HCT116 (cell line): Measurements from ENCODE around the gene MXRA5. TPM values are rescaled to one million over a fixed set of nuclear protein-coding genes. Genes with fewer than 3 reads are reported as not detected.
"Not testable (repeated sequence)": the region's sequence is repeated elsewhere in the genome, so short reads cannot be mapped to it uniquely, and the experiment has no call there.

ENCODE experiments used
- ATAC-seq: fragments of 200-7000 bp; cut with Tn5 transposase; 2 replicates; pipeline ENCODE4 v1.9.1; 2020; ENCODE audit warnings: mild to moderate bottlenecking, moderate library complexity
- BruUV-seq: library from RNA; stranded (reverse); fragments of 400-500 nt; replicated peaks from 2 replicates; lab custom pipeline; 2021; lab: Mats Ljungman, UMichigan
- CTCF ChIA-PET: fragments of 300-600 bp; sonication (Branson Sonifier 250); formaldehyde crosslinking; loops from one replicate; lab custom pipeline; 2021; ENCODE audit warnings: antibody characterized with exemption; lab: Charles Lee
- POLR2A ChIA-PET: fragments of 300-600, 350-600 bp; sonication (Branson Sonifier 250); formaldehyde crosslinking; loops from one replicate; lab custom pipeline; 2021; ENCODE audit warnings: antibody characterized with exemption; lab: Charles Lee
- RAD21 ChIA-PET, 2 experiments: fragments of 300-600 bp; sonication (Branson Sonifier 250); formaldehyde crosslinking; loops; one replicate each; lab custom pipeline; 2023; ENCODE audit warnings: low total read pairs in 2 of 2; ENCODE audit not compliant: uncharacterized antibody in 2 of 2, unreplicated experiment in 2 of 2, low non-redundant PET in 1 of 2; lab: Charles Lee
- DNase-seq: peaks from one replicate; pipeline ENCODE4 v3.0.0-alpha.2; 2010; ENCODE audit warnings: low read depth, low spot score
- H2AFZ ChIP-seq: fragments of 200-600 bp; shearing (Covaris generic), sonication (generic); 2 replicates; pipeline ENCODE4 v1.6.1; 2017; ENCODE audit warnings: low read depth, mixed run types, mixed read lengths, antibody characterized with exemption, low read length; ENCODE audit not compliant: poor library complexity, severe bottlenecking
- H3K27ac ChIP-seq: 2 replicates; pipeline ENCODE4 v1.5.1; 2012; ENCODE audit warnings: low read depth, low read length
- H3K27me3 ChIP-seq: fragments of 200-600 bp; sonication (generic); 2 replicates; pipeline ENCODE4 v1.6.1; 2016; ENCODE audit warnings: mixed run types, low read length, mixed read lengths; ENCODE audit not compliant: insufficient read depth
- H3K36me3 ChIP-seq, 2 experiments: fragments of 200-500 bp in 1 of 2; fragments of 200-600 bp in 1 of 2; sonication (Bioruptor generic) in 1 of 2; sonication (generic) in 1 of 2; 2 replicates each; pipeline versions ENCODE4 v1.5.1 to v1.6.1; 2014 to 2016; ENCODE audit warnings: low read length in 2 of 2, inconsistent platforms in 1 of 2, mixed read lengths in 1 of 2, mixed run types in 1 of 2; ENCODE audit not compliant: insufficient read depth in 2 of 2, control insufficient read depth in 1 of 2
- H3K4me1 ChIP-seq, 2 experiments: fragments of 200-600 bp in 1 of 2; sonication (generic) in 1 of 2; 2 replicates each; pipeline versions ENCODE4 v1.5.1 to v1.6.1; 2012 to 2017; ENCODE audit warnings: low read length in 2 of 2, inconsistent platforms in 1 of 2, mild to moderate bottlenecking in 1 of 2, mixed read lengths in 1 of 2, mixed run types in 1 of 2, moderate library complexity in 1 of 2; ENCODE audit not compliant: insufficient read depth in 2 of 2, control insufficient read depth in 1 of 2
- H3K4me2 ChIP-seq: fragments of 200-600 bp; sonication (generic); 2 replicates; pipeline ENCODE4 v1.6.1; 2017; ENCODE audit warnings: mixed run types, low read length, mixed read lengths
- H3K4me3 ChIP-seq, 2 experiments: fragments of 200-600 bp in 1 of 2; sonication (generic) in 1 of 2; replicated peaks in 1 of 2; 2 replicates each; pipeline ENCODE4 v1.5.1; 2011 to 2016; ENCODE audit warnings: low read length in 2 of 2, control low read depth in 1 of 2, low read depth in 1 of 2, mild to moderate bottlenecking in 1 of 2, mixed read lengths in 1 of 2, mixed run types in 1 of 2
- H3K79me2 ChIP-seq: fragments of 200-600 bp; sonication (generic); 2 replicates; pipeline ENCODE4 v1.6.1; 2017; ENCODE audit warnings: mild to moderate bottlenecking, mixed run types, low read length, moderate library complexity, mixed read lengths; ENCODE audit not compliant: insufficient read depth
- H3K9ac ChIP-seq: fragments of 200-600 bp; sonication (generic); 2 replicates; pipeline ENCODE4 v1.6.1; 2016; ENCODE audit warnings: low read length, mixed read lengths
- H3K9me2 ChIP-seq: fragments of 200-600 bp; sonication (generic), shearing (Covaris generic); 2 replicates; pipeline ENCODE4 v1.6.1; 2017; ENCODE audit warnings: mixed run types, mild to moderate bottlenecking, moderate library complexity; ENCODE audit not compliant: insufficient read depth
- H3K9me3 ChIP-seq, 2 experiments: fragments of 200-500 bp in 1 of 2; fragments of 200-600 bp in 1 of 2; sonication (Bioruptor generic) in 1 of 2; sonication (generic) in 1 of 2; 2 replicates each; pipeline ENCODE4 v1.6.1; 2014 to 2017; ENCODE audit warnings: low read length in 2 of 2, mixed read lengths in 2 of 2, inconsistent platforms in 1 of 2, low read depth in 1 of 2, mild to moderate bottlenecking in 1 of 2, mixed run types in 1 of 2, moderate library complexity in 1 of 2; ENCODE audit not compliant: control insufficient read depth in 1 of 2, insufficient read depth in 1 of 2
- H4K20me1 ChIP-seq: fragments of 200-600 bp; sonication (generic), shearing (Covaris generic); 2 replicates; pipeline ENCODE4 v1.6.1; 2017; ENCODE audit warnings: mixed run types, mild to moderate bottlenecking, moderate library complexity; ENCODE audit not compliant: insufficient read depth
- CTCF ChIP-seq, 3 experiments: fragments of 200-600 bp in 1 of 3; sonication (generic) in 1 of 3; IDR thresholded peaks in 2 of 3; conservative IDR thresholded peaks in 1 of 3; 2 replicates each; pipeline ENCODE4 v1.5.1; 2012 to 2017; ENCODE audit warnings: low read depth in 2 of 3, low read length in 2 of 3, antibody characterized with exemption in 1 of 3, borderline replicate concordance in 1 of 3, control low read depth in 1 of 3, mild to moderate bottlenecking in 1 of 3, mixed read lengths in 1 of 3, mixed run types in 1 of 3, moderate library complexity in 1 of 3; ENCODE audit not compliant: insufficient read depth in 1 of 3
- EGR1 ChIP-seq: IDR thresholded peaks from 2 replicates; pipeline ENCODE4 v1.6.1; 2012; ENCODE audit warnings: low read depth
- FOSL1 ChIP-seq: IDR thresholded peaks from 2 replicates; pipeline ENCODE4 v1.6.1; 2012; ENCODE audit warnings: low read depth
- JUND ChIP-seq: IDR thresholded peaks from 2 replicates; pipeline ENCODE4 v1.6.1; 2012
- REST ChIP-seq: IDR thresholded peaks from 2 replicates; pipeline ENCODE4 v1.6.1; 2012; ENCODE audit warnings: low read depth
- TCF7L2 ChIP-seq: IDR thresholded peaks from 2 replicates; pipeline ENCODE4 v1.7.0; 2011; ENCODE audit warnings: borderline replicate concordance, inconsistent platforms; ENCODE audit not compliant: insufficient read depth, insufficient read length; ENCODE audit errors: extremely low read depth
- YY1 ChIP-seq: IDR thresholded peaks from 2 replicates; pipeline ENCODE4 v1.6.1; 2011; ENCODE audit warnings: low read length, low read depth, moderate library complexity, mild to moderate bottlenecking; ENCODE audit not compliant: insufficient replicate concordance; ENCODE audit errors: extremely low read depth
- ZBTB33 ChIP-seq: IDR thresholded peaks from 2 replicates; pipeline ENCODE4 v1.6.1; 2011; ENCODE audit warnings: mild to moderate bottlenecking, low read length, moderate library complexity; ENCODE audit not compliant: insufficient replicate concordance; ENCODE audit errors: extremely low read depth
- intact Hi-C: fragments of 100-400 bp; cut with micrococcal nuclease; formaldehyde crosslinking; loops from 2 replicates; pipeline ENCODE4 v1.10.0; 2022
- total RNA-seq: library from RNA; stranded (reverse); gene quantifications from one replicate; pipeline ENCODE4 v1.2.1, GENCODE V29; 2021; ENCODE audit not compliant: unreplicated experiment

MXRA5 gene
- total RNA-seq, 1 experiment from 2014 or later = 0.02 TPM

- H2AFZ ChIP-seq, H3K4me2 ChIP-seq, H3K27me3 ChIP-seq, H3K9me3 ChIP-seq, BruUV-seq, intact Hi-C loops, H3K9ac ChIP-seq, RAD21 ChIA-PET, ATAC-seq, H3K4me1 ChIP-seq, DNase-seq, POLR2A ChIA-PET, H3K79me2 ChIP-seq, H3K9me2 ChIP-seq, H4K20me1 ChIP-seq, H3K4me3 ChIP-seq, CTCF ChIA-PET, H3K27ac ChIP-seq, H3K36me3 ChIP-seq: not testable (repeated sequence)
- TF ChIP-seq REST = peak; percentile 34
Measured at GRCh38 chrX:3343569-3343968, 2.9 kb downstream of the MXRA5 start.

- no peak overlapping the region for H2AFZ ChIP-seq
- H3K4me1 ChIP-seq = no peaks in the 10 kb centered on the region
- intact Hi-C loops = no loop called here
- TF ChIP-seq TCF7L2 (no peak), JUND (no peak), CTCF (IDR thresholded peaks at IDR 0.05 in 2 of 3, conservative IDR thresholded peaks at IDR 0.05 in 1 of 3; ENCODE audit: borderline replicate concordance in 1 of 3, insufficient read depth in 1 of 3, low read depth in 2 of 3, low read length in 2 of 3) (no peak), EGR1 (no peak), FOSL1 (no peak), ZBTB33 (no peak), YY1 (no peak)
- no peaks in the 10 kb centered on the region for H3K79me2 ChIP-seq
- H3K27me3 ChIP-seq = no peaks in the 10 kb centered on the region
- H3K9me2 ChIP-seq = no peaks in the 10 kb centered on the region
- RAD21 ChIA-PET = no interaction called here
- ATAC-seq (no peak), DNase-seq (no peak)
- no peaks in the 10 kb centered on the region for H4K20me1 ChIP-seq
- H3K4me3 ChIP-seq = no peak overlapping the region
- CTCF ChIA-PET = no interaction called here
- H3K27ac ChIP-seq = no peak overlapping the region
- POLR2A ChIA-PET = no interaction called here
- no peaks in the 10 kb centered on the region for H3K9me3 ChIP-seq
- no peak overlapping the region for H3K4me2 ChIP-seq
- no peak overlapping the region for H3K9ac ChIP-seq
- no peaks in the 10 kb centered on the region for H3K36me3 ChIP-seq
- no TSS peak for BruUV-seq
Measured at GRCh38 chrX:3340016-3340415, 6.4 kb downstream of the MXRA5 start.
